OCI-M2 (cell line): Measurements from ENCODE around the gene JAKMIP1.

ENCODE experiments used
- DNase-seq: peaks from one replicate; lab custom pipeline; 2025; ENCODE audit not compliant: unreplicated experiment; lab: John Stamatoyannopoulos, UW

Gene JAKMIP1

GRCh38 chr4:6200011-6200921 is at the start of gene JAKMIP1:
Gene JAKMIP1 (minus strand): TSS chr4:6200549. CDS start chr4:6112850, 87,699 bp downstream.
- DNase-seq = no peak

GRCh38 chr4:6248394-6248793 is 48.0 kb upstream of the JAKMIP1 start:
- no peak for DNase-seq

GRCh38 chr4:6246170-6246634 is 45.9 kb upstream of the JAKMIP1 start:
- no peak for DNase-seq

GRCh38 chr4:6245246-6246169 is 45.2 kb upstream of the JAKMIP1 start:
- DNase-seq = no peak

- no peak for DNase-seq
Measured at GRCh38 chr4:6242271-6243029, 42.1 kb upstream of the JAKMIP1 start.

GRCh38 chr4:6241062-6241845 is 40.9 kb upstream of the JAKMIP1 start:
- DNase-seq = no peak

GRCh38 chr4:6239968-6240367 is 39.6 kb upstream of the JAKMIP1 start:
- no peak for DNase-seq

GRCh38 chr4:6239486-6239885 is 39.1 kb upstream of the JAKMIP1 start:
- DNase-seq = no peak

- no peak for DNase-seq
Measured at GRCh38 chr4:6236816-6237390, 36.6 kb upstream of the JAKMIP1 start.

- no peak for DNase-seq
Measured at GRCh38 chr4:6235901-6236640, 35.7 kb upstream of the JAKMIP1 start.

GRCh38 chr4:6235012-6235411 is 34.7 kb upstream of the JAKMIP1 start:
- DNase-seq = no peak

- no peak for DNase-seq
Measured at GRCh38 chr4:6233929-6234328, 33.6 kb upstream of the JAKMIP1 start.

- no peak for DNase-seq
Measured at GRCh38 chr4:6232836-6233785, 32.8 kb upstream of the JAKMIP1 start.

- no peak for DNase-seq
Measured at GRCh38 chr4:6231663-6232165, 31.4 kb upstream of the JAKMIP1 start.

- no peak for DNase-seq
Measured at GRCh38 chr4:6230827-6231662, 30.7 kb upstream of the JAKMIP1 start.

GRCh38 chr4:6230502-6230785 is 30.1 kb upstream of the JAKMIP1 start:
- no peak for DNase-seq
